GM21528 (cell line): ENCODE data around the gene BCL2L12.
"Not testable (repeated sequence)": the region's sequence is repeated elsewhere in the genome, so short reads cannot be mapped to it uniquely, and the experiment has no call there.

Experiments used
- ATAC-seq: cut with Tn5 transposase; IDR thresholded peaks from one replicate; pipeline ENCODE4 v1.9.1; 2021; ENCODE audit warnings: mild to moderate bottlenecking, moderate library complexity; ENCODE audit not compliant: unreplicated experiment, low FRiP score

Gene BCL2L12

GRCh38 chr19:49701271-49701786 lies 35.6 kb downstream of the BCL2L12 start:
- ATAC-seq: no peak

DNA sequence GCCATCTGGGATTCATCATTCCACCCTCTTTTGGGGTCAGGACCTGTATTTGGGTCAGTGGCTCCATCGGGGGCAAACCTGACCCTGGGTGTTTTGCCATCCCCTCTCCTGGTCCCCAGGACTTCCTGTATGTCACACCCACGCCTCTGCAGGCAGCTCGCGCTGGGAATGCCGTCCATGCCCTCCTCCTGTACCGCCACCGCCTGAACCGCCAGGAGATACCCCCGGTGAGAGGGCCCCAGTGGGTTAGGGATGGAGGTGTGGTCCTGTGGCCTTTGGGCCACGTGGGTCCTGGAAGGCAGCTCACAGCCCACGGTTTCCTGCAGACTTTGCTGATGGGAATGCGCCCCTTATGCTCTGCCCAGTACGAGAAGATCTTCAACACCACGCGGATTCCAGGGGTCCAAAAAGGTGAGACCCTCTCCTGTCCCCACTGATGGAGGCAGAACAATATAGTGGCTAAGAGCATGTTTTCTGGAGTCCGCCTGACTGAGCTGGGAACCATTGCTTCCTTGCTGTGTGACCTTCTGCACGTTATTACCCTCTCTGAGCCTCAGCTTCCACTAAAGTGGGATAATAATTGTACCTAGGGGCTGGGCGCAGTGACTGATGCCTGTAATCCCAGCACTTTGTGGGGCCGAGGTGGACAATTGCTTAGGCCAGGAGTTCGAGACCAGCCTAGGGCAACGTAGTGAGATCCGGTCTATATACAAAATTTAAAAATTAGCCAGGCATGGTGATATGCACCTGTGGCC lies 39.3 kb downstream of the BCL2L12 start:
- ATAC-seq: no peak

GRCh38 chr19:49705919-49706318 lies 40.2 kb downstream of the BCL2L12 start:
- no peak for ATAC-seq

GRCh38 chr19:49710372-49710951 lies 44.7 kb downstream of the BCL2L12 start:
- ATAC-seq: no peak

DNA sequence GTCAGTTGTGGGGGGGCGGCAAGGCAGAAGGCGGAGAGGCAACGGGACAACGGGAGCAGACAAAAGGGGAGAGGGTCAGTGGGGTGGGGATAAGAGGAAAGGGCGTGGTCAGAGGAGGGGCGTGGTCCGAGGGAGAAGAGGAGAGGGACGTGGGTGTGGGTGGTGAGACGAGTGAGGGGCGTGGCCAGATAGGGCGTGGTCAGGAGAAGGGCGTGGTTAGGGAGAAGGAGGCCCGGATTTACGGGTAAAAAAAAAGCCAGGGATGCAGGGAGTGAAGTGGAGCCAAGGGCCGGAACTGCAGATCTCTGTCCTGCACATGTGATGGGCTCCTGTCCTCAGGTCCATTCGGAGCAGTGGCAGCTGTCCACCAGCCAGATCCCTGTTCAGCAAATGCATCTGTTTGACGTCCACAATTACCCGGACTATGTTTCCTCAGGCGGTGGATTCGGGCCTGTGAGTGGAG lies 46.7 kb downstream of the BCL2L12 start:
- ATAC-seq: no peak

GRCh38 chr19:49713236-49713845 lies 47.6 kb downstream of the BCL2L12 start:
- ATAC-seq: no peak

DNA sequence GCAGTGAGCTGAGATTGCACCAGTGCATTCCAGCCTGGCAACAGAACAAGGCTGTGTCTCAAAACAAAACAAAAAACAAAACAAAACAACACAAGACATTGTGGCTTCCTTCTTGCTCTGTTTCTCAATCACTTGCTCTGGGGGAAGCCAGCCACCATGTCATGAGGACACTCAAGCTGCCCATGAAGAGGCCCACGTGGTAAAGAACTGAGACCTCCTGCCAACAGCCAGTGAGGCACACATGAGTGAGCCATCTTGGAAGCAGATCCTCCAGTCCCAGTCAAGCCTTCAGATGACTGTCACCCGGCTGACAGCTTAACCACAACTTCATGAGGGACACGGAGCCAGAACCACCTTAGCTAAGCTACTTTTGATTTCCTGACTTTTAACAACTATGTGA lies 50.4 kb downstream of the BCL2L12 start:
- no peak for ATAC-seq

- no peak for ATAC-seq
These were observed 52.8 kb downstream of the BCL2L12 start for GRCh38 chr19:49718511-49718910.

DNA sequence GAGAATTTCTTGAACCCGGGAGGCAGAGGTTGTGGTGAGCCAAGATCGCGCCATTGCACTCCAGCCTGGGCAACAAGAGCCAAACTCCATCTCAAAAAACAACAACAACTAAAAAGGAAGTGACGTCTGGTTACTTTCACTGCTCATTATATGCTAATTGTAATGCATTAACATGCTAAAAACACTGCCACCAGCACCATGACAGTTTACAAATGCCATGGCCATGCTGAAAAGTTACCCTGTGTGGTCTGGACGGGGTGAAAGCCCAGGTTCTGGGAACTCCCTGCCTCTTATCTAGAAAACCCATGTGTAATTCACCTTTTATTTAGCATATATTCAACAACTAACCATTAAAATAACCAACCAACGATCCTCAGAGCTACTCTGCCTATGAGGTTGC lies 53.3 kb downstream of the BCL2L12 start:
- ATAC-seq: no peak

DNA sequence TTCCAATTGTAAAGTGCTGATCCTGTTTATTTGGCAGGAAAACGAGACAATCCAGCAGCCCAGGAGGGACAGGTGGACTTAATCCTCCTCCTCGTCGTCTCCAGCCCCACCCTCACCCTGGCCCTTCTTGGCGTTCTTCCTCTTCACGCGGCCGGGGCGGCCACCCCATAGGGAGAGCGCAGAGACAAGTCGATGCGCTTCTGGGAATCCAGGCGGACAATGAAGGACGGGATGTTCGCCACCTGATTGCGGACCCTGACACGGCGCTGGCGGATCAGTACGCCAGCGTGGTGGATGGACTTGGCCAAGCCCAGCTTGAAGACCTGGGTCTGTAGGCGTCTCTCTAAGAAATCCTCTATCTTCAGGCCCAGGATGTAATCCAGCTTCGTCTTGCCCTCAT lies 53.7 kb downstream of the BCL2L12 start:
- not testable (repeated sequence) for ATAC-seq
